Body of pancreas (tissue), 4 donors: ENCODE data around the gene GADD45GIP1.

Experiments
- CTCF ChIP-seq, 7 experiments: fragments of 450-650 bp in 4 of 7; fragments of 200-600 bp in 3 of 7; sonication (generic) in 3 of 7; IDR thresholded peaks; one replicate each; pipeline ENCODE4 v1.5.1; 2016 to 2019; ENCODE audit warnings: antibody characterized with exemption in 7 of 7
- POLR2A ChIP-seq, 3 donors: fragments of 450-650 bp; IDR thresholded peaks; one replicate each; pipeline ENCODE4 v1.6.1; 2016; ENCODE audit warnings: antibody characterized with exemption in 3 of 3, mild to moderate bottlenecking in 2 of 3

DNA sequence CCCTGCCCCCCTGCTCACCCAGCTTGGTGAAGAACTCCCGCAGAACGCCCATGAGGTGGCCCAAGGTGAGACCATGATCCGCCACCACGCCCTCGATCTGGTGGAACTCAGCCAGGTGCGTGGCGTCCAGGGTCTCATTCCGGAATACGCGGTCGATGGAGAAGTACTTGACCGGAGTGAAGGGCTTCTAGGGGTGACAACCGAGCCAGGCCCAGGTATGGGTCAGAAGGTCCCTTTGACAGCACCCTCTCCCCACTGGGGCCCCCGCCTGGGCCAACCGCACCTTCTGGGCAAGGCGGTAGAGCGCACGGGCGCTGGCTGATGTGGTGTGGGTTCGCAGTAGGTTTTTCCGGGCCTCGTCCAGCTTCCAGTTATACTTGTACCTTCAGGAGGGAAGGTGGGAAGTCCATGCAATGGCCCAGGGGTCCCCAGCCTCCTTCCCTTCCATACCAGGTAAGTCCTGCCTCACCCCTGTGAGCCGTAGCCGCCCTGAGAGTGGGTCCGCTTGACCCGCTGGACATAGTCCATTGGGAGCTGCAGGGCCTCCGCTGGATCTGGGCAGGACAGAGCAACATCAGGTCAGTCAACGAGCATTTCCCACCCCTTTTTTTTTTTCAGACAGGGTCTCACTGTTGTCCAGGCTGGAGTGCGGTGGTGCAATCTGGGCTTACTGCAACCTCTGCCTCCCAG is 32.3 kb downstream of the GADD45GIP1 start:
- TF ChIP-seq CTCF (IDR thresholded peaks at IDR 0.05) (no peak), POLR2A (IDR thresholded peaks at IDR 0.05) (no peak)
